ENCODE data around the gene EMC7. TPM values are rescaled to one million over a fixed set of nuclear protein-coding genes. Genes with fewer than 3 reads are reported as not detected.

The EMC7 gene
- total and polyA plus RNA-seq, 8 donors, result 47.1 to 87.5 (median 56.0) TPM

DNA sequence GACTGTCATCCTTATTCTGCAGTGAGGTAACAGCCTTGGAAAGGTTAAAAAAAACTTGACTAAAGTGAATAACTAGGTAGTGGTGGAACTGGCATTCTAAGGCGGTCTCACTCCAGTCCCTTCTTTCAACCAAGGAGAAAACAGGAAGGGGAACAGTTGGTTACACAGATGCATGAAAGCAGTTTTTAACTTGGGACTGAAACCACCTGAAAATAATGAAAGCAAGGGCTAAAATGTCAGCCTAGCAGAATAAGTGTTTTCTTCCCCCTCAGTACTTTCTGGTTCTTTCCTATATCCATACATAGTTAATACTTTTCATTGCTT is 61.9 kb downstream of the EMC7 start:
- TF ChIP-seq, protein P1, sequence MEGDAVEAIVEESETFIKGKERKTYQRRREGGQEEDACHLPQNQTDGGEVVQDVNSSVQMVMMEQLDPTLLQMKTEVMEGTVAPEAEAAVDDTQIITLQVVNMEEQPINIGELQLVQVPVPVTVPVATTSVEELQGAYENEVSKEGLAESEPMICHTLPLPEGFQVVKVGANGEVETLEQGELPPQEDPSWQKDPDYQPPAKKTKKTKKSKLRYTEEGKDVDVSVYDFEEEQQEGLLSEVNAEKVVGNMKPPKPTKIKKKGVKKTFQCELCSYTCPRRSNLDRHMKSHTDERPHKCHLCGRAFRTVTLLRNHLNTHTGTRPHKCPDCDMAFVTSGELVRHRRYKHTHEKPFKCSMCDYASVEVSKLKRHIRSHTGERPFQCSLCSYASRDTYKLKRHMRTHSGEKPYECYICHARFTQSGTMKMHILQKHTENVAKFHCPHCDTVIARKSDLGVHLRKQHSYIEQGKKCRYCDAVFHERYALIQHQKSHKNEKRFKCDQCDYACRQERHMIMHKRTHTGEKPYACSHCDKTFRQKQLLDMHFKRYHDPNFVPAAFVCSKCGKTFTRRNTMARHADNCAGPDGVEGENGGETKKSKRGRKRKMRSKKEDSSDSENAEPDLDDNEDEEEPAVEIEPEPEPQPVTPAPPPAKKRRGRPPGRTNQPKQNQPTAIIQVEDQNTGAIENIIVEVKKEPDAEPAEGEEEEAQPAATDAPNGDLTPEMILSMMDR (IDR thresholded peaks at IDR 0.05), result no peak
- DNase-seq (no peak), ATAC-seq (no peak)
- intact Hi-C loops (cut with DNase I), result no loop called here
- peak overlapping the region; percentile 88 to 91 for H3K27ac ChIP-seq
- H3K4me3 ChIP-seq, result peak overlapping the region in 1 of 2 donors; percentile 68
- H3K36me3 ChIP-seq, result no peaks in the 10 kb centered on the region
- no peaks in the 10 kb centered on the region for H3K27me3 ChIP-seq
- H3K4me1 ChIP-seq, result peaks cover 4 to 17% of the 10 kb centered on the region in 2 donors
- H3K9me3 ChIP-seq, result no peaks in the 10 kb centered on the region

- TF ChIP-seq, protein P1 (IDR thresholded peaks at IDR 0.05), result no peak
- Histone ChIP-seq H3K4me1 (peaks cover 4 to 17% of the 10 kb centered on the region in 2 donors), H3K4me3 (peak within 1 kb of the TSS; percentile 68 to 94), H3K27ac (peak within 1 kb of the TSS; percentile 88 to 91), H3K9me3 (no peaks in the 10 kb centered on the region), H3K27me3 (no peaks in the 10 kb centered on the region), H3K36me3 (no peaks in the 10 kb centered on the region)
- DNase-seq (peak; percentile 49 to 89 (median 59)), ATAC-seq (peak; percentile 71)
- intact Hi-C loops (cut with DNase I), result no loop called here
Observed at GRCh38 chr15:34038871-34039789, 62.5 kb downstream of the EMC7 start, which contains the start of gene AVEN. AVEN (minus strand) TSS chr15:34039204; CDS start chr15:34039046, 158 bp downstream.

DNA sequence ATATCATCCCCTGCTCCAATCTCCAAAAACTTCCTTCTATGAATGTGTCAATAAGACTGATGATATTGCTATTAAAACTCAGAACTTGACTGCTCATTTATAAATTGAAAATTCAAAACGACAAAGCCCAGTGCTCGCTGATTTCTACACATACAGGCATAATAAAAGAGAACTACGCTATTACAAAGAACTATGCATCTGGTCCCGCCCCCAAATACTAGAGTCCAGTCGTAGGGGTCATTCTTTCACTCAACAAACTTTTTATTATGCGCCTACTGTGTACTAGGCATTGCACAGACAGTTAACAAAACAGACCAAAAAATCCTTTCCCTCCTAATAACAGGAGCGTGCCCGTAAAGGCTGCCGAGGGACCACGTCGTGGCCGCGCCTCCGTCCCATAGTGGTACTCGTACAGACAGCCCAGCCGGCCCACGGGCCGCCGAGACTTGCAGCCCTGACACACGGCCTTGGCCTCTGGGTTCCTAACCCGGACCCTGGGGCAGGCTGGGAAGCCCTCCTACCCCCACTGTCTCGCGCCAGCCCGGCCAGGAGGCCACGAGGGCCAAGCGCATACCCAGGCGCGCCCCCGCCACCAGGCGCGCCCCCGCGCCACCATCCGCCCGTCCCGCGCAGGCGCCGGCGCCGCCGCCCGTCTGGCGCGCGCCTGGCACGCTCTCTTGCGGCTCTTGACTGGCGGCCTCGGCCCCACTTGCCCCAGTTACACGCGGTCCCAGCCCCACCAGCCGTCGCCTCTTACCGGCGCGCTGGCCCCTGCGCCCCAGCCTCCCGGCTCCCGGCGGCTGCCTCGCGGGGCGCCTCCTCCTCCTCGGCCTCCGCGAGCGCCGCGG is 63.4 kb downstream of the EMC7 start:
- intact Hi-C loops (cut with DNase I), result no loop called here
- Histone ChIP-seq H3K36me3 (no peaks in the 10 kb centered on the region), H3K27me3 (no peaks in the 10 kb centered on the region), H3K9me3 (no peaks in the 10 kb centered on the region), H3K27ac (peak overlapping the region; percentile 88 to 91), H3K4me1 (peaks cover 4 to 17% of the 10 kb centered on the region in 2 donors), H3K4me3 (peak overlapping the region; percentile 68 to 94)
- DNase-seq (peak; percentile 81 to 93 (median 86)), ATAC-seq (peak; percentile 92)
- TF ChIP-seq, protein P1 (IDR thresholded peaks at IDR 0.05), result no peak

Other genes starting within 250 kb of the EMC7 start
- not detected for gene CHRM5, start 133.4 kb downstream of the EMC7 start, total RNA-seq
- under 1 TPM; 0.15 to 0.61 (median 0.30) TPM for gene CHRM5, start 133.4 kb downstream of the EMC7 start, polyA plus RNA-seq (ENCODE audit: insufficient read length in 6 of 6)
- gene AVEN, start 62.7 kb downstream of the EMC7 start, total RNA-seq, result 10 to 100 TPM; 11.3 to 13.6 TPM
- gene AVEN, start 62.7 kb downstream of the EMC7 start, polyA plus RNA-seq (ENCODE audit: insufficient read length in 6 of 6), result 10 to 100 TPM; 14.1 to 16.9 (median 15.1) TPM
- 1 to 10 TPM; 1.1 to 1.8 TPM for gene PGBD4, start 221 bp upstream of the EMC7 start, total RNA-seq
- 1 to 10 TPM; 2.0 to 2.5 (median 2.2) TPM for gene PGBD4, start 221 bp upstream of the EMC7 start, polyA plus RNA-seq (ENCODE audit: insufficient read length in 6 of 6)
- 10 to 100 TPM; 37.4 to 53.8 TPM for gene KATNBL1, start 108.2 kb upstream of the EMC7 start, total RNA-seq
- gene KATNBL1, start 108.2 kb upstream of the EMC7 start, polyA plus RNA-seq (ENCODE audit: insufficient read length in 6 of 6), result 100 to 1,000 TPM in 3 of 6 donors, 10 to 100 TPM in 3; 75.2 to 112 (median 95.6) TPM
- gene EMC4, start 123.2 kb upstream of the EMC7 start, total RNA-seq, result 10 to 100 TPM; 93.7 to 97.9 TPM
- gene EMC4, start 123.2 kb upstream of the EMC7 start, polyA plus RNA-seq (ENCODE audit: insufficient read length in 6 of 6), result 100 to 1,000 TPM; 115 to 125 (median 124) TPM
- 10 to 100 TPM; 25.3 to 47.4 TPM for gene SLC12A6, start 235.9 kb upstream of the EMC7 start, total RNA-seq
- gene SLC12A6, start 235.9 kb upstream of the EMC7 start, polyA plus RNA-seq (ENCODE audit: insufficient read length in 6 of 6), result 10 to 100 TPM; 25.9 to 37.3 (median 29.7) TPM
- 100 to 1,000 TPM; 169 to 188 TPM for gene NOP10, start 241.3 kb upstream of the EMC7 start, total RNA-seq
- 100 to 1,000 TPM in 5 of 6 donors, 10 to 100 TPM in 1; 99.8 to 112 (median 107) TPM for gene NOP10, start 241.3 kb upstream of the EMC7 start, polyA plus RNA-seq (ENCODE audit: insufficient read length in 6 of 6)
- not detected for gene NUTM1, start 241.5 kb upstream of the EMC7 start, total RNA-seq
- under 1 TPM in 3 of 6 donors, not detected in 3; 0.04 to 0.06 (median 0.04) TPM for gene NUTM1, start 241.5 kb upstream of the EMC7 start, polyA plus RNA-seq (ENCODE audit: insufficient read length in 6 of 6)

All from left lung (tissue), 10 donors.